HG02571 (cell line): ENCODE results near the gene PTGES.

Experiments
- ATAC-seq: cut with Tn5 transposase; IDR thresholded peaks from one replicate; pipeline ENCODE4 v1.9.1; 2021; ENCODE audit warnings: mild to moderate bottlenecking, moderate library complexity; ENCODE audit not compliant: unreplicated experiment

Gene PTGES

DNA sequence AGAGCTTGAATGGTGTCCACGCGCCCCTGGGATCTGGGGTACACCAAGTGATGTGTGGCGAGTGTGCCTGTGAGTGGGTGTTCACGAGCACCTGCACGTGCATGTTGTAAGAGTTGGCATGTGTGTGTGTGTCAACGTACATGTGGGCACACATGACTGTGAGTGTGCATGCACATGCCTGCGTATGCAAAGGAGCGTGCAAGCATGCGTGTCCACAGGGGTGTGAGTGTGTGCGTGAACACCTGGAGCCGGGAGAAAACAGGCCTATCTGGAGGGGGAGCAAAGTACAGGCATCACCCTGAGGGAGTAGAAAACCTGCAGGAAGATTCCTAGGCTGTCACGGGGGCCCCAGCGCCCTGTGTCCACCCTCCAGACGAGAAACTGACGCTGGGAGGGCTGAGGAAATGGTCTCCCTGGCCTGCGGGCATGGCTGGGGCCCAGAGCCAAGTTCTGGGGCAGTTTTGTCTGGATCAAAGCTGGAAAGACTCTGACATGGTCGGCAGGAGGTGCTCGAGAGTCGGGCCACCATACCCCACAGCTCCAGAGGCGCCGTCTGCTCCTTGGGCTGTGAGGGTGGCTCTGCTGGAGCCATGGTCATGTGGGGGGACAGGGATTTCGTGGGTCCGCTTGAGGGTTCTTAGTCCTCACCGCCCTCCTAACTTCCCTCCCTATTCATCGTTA lies 31.8 kb downstream of the PTGES start:
- ATAC-seq: no peak

DNA sequence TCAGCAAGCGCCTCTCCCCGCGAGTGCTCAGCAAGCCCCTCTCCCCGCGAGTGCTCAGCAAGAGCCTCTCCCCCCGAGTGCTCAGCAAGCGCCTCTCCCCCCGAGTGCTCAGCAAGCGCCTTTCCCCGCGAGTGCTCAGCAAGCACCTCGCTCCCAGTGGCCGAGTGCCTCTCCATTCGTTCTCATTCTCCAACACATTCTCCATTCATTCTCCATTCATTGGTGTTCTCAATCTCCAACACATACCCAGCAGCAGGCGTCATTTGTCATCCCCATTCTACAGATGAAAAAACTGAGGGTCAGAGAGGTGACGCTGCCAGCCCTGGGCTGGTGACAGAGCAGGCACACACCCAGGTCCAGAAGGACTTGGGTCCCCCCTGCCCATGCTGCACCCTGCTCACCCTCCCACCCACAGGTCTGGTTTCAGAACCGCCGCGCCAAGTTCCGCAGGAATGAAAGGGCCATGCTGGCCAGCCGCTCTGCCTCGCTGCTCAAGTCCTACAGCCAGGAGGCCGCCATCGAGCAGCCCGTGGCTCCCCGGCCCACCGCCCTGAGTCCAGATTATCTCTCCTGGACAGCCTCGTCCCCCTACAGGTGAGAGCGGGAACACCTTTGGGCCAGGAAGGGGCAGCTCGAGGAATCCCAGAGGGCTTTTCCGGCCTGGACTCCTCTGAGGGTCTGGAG lies 32.5 kb downstream of the PTGES start:
- ATAC-seq: no peak

DNA sequence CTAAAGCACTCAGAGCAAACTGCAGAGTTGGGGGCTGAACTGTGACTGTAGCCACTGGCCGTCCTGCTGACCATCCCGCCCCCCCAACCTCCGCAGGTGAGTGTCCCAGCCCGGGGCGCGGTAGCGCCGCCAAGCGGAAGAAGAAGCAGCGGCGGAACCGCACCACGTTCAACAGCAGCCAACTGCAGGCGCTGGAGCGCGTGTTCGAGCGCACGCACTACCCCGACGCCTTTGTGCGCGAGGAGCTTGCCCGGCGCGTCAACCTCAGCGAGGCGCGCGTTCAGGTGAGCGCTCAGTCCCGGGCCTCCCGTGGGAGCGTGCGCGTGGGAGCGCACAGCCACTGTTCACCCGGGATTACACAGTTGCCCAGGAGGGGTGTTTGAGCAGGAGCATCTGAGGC lies 33.7 kb downstream of the PTGES start:
- no peak for ATAC-seq

DNA sequence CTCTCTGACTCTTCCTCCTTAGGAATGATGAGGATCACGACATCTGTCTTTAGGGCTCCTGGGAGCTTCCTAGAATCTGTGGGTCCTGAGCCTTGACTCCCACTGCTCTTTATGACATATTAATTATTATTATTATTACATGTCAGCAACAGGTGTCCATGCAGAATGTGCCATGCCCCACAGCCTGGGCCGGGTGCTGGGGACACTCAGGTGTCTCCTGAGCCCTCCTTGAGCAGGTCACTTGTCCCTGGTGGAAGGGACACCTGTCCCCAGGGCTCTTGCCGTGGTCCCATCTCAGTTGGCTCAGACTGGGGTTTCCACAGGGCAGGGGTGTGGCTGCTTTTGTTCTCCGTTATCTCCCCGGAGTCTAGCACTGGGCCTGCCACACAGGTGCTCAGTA lies 34.2 kb downstream of the PTGES start:
- ATAC-seq: no peak

DNA sequence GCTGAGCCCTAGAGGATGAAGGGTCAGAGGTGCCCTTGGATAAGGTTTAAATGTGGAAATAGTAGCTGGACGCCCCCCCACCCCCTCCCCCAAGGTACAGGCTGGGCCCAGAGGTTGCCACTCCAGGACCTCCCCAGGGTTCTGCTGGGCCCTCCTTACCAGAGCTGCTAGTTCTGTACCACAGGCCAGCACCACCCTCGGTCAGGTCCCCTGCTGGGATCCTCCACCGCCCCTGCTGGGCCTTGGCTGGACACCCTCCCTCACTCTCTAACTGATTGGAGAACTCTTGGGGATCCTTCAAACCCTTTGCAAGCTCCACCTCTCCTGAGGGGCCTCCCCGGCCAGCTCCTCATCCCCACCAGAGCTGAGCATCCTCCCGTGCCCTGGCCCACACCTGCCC lies 34.9 kb downstream of the PTGES start:
- ATAC-seq: no peak

DNA sequence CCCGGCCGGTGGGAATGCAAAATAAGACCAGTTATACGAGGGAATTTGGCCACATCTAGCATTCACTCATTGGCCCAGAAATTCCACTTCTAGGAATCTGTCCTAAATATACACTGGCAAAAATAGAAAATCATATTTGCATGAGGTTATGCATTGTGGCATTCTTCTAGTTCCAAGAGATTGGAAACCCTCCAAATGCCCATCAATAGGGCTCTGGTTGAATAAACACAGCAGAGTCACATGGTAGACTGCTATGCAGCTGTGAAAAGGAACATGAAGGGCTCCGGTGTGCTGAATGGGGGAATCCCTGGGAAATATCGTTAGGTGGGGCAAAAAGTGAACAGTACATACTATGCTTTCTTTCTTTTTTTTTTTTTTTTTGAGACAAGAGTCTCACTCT lies 36.8 kb downstream of the PTGES start:
- no peak for ATAC-seq

DNA sequence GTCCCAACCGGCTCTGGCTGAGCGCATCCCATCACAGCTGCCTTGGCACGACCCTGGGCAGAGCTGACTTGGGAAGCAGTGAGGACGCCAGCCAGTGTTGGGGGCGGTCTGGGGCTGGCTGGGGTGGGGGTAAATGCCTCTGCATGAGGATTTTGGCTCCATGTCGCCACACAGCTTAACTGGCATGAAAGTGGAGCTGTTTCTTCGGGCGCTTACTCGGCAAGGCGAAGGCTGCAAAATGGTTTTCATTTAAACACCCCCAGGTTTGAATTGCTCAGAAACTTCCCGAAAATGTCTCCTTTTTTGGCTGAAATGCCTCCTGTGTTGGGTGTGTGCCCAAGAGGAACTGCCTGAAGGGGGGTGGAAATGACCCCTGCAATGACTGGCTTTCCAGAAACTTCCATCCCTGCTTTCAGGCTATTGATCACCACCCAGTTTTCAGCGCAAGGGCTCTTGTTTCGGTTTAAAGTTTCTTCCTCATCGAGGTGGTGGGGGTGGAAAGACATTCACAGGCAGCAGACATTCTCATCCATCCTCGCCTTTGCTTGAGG lies 38.3 kb downstream of the PTGES start:
- ATAC-seq: no peak

DNA sequence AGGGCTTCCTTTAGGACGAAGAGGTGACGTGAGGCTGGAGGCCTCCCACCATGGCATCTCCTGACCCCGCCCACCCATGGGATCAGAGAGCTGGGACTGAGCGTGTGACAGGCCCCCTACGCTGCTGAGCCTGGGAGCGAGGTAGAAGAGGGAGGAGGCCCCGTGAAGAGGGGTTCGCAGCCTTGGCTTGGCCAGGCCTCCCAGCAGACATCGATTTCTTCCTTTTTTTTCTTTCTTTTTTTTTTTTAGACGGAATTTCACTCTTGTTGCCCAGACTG lies 39.5 kb downstream of the PTGES start:
- ATAC-seq: no peak

DNA sequence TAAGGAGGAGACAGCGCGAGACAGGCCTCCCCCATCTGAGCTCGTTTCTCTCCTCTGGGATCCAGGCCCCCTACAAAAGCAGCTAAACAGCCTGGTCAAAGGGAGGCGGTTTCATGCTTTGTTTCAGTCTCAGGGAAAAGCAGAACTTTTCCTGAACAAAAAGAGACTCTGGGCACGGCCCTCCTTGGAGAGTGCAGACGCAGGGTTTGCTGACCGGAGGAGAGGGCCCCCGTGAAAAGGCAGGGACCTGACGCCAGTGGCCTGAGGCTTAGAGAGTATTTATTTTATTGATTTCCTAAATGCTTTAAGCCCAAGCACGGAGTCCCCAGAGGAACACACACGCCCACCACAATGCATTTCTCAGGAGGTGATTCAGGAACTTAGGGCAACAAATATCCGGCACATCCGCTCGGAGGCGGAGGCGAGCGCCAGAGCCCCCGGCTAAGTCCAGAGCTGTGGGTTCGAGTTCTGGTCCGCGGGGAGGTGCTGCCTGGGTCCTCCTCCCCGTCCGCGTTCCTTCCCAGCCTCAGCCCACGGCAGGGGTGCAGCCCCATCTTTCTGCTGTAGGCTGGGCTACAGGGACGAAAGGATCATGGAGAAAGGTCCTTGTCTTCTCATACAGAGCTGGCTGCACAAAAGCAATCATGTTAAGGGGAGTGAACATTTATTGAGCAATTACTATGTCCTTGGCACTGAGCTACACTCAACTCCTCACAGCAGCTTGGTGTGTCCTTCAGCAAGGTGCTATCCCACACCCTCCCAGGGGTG lies 40.0 kb downstream of the PTGES start:
- no peak for ATAC-seq

DNA sequence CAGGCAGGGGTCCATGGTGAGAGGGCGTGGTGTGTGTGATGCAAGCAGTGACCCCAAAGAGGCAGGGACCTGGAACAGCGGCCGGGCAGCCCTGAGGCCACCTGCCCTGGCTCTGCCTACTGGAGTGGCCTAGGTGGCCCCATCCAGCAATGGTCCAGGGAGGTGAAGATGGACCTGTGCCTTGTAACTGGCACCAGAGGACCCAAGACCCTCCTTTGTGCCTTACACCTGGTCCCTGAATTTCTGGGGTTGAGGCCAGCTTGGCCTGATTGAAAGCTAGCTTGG lies 42.7 kb downstream of the PTGES start:
- no peak for ATAC-seq

DNA sequence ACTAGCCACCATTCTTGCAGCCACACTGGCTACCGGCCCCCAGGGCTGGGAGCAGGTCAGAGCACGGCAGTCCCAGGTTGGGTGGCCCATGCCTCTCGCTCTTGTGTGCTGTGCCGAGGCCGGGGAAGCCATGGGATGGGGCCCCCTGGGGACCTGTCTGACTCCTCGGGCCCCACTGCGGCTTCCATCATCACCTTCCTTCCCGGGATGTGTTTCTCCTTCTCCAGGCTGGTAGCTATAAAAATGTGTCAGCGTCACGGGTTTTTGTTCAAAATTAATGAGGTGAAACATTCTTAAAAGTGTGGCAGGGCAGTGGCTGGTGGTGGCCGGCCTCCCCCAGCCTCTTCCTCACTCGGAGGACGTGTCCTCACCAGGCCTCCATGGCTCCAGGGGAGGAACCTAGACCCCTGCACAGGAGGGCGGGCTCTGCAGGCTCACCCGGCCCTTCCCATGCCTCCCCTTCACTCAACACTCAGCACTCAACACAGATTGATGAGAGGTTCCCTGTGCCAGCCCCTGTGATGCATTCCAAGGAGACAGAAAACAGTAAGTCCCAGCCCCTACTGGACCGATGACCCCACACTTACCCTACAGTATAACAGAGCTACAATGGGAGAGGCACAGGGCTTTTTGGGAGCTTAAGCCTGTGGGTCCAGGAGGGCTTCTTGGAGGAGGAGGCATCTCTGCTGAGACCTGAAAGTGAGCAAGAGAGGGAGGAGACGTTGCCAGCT lies 43.2 kb downstream of the PTGES start:
- ATAC-seq: no peak

DNA sequence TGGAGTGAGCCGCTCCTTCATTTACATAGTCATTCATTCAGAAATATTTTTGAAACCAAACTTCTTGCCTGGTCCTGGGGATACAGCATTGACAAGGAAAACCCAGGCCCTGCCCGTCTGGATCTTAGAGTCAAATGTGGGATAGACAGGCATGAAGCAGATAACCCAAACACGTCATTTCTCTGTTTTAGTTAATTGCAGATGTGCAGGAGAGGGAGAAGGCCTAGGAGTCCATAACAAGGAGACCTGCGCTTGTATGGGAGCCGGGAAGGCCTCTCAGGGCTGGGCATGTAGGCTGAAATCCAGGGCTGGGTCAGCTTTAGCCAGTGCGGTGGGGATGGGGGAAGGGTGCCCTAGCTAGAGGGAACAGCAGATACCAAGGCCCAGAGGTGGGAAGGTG lies 44.0 kb downstream of the PTGES start:
- ATAC-seq: no peak

DNA sequence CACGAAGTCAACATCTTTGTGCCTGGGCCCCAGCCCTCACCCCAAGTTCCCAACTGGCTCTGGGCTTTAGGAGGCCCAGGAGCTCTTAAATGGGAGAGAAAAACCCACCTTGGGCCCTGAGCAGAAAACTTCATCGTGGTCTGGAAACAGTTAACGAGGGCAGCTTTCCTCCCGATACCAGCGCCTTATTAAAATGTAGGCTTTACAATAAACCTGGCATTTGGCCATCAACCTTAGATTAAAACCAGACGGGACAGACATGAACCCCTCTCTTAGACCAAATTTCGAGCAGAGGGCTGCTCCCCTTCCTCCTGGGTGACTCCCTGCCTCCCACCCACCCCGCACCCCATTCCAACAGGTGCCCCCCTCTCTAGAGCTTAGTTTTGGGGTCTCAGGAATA lies 48.0 kb downstream of the PTGES start:
- no peak for ATAC-seq

DNA sequence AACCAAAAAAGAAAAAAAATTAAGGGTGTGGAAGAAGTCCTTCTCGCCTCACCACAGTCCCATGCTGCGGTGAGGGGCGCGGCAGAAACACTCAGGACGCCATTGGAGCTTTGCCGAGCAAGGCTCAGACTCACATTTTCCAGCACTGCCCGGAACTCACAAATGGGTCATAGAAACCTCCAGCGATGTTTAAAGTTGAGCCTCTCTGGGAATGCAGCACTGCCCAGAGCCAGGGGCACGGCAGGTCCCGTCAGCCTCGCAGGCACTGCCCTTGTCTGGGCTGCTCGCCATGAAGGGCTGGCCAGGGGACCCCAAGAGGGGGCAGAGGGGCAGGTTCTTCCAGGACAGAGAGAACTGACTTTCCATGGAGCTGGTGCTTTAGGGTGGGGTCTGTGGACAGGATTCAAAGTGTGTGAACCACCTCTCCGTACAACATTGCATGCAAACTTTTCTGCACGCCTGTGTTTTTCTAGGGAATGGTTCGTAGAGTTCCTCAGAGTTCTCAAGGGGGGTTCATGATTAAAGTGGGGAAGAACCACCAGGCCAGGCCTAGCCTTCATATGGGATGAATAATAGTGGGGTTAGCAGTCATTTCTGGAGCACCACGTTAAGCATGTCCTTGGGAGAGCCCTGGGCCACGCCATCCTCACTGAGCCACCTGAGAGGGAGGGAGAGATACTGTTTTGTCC lies 49.0 kb downstream of the PTGES start:
- no peak for ATAC-seq

DNA sequence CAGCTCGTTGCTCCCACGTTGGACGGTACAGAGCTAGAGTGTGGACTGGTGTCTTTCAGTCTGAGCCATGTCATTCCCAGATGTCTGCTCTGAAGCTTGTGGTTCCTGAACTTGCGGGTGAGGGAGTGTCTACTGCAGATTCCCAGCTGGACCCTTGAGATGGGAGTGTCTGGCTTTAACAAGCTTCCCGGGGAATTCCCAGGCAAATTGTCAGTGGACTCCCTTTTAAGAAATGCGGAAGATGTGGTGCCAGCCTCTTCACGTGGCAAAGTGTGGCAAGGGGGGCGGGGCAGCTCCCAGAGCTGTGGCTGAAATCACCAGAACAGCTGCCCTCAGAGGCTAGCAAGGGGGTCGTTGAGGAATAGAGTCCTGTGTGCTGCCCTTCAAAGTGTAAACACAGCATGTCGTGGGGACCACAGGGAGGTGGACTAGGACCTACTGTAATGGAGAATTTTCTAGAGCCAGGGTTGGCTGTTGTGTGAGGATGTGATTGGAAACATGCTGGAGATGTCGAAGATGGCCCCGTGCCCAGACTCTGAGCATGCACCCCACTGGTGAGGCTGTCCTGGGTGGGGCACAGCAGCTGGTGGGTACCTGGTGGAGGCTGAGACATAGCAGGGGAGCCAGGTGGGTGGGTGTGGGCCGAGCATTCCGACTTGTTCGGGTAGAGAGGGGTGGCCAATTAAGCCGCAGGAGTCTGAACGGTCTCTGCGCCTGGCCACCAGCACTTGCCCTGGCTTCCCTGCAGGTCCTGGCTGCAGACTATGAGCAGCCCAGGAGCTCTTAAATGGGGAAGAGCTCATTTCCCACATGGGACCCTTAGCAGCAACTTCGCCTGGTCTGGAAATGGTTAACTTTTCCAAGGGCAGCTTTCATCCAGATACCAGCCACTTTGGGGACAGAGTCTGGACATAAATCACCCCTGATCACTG lies 50.0 kb downstream of the PTGES start:
- ATAC-seq: no peak

DNA sequence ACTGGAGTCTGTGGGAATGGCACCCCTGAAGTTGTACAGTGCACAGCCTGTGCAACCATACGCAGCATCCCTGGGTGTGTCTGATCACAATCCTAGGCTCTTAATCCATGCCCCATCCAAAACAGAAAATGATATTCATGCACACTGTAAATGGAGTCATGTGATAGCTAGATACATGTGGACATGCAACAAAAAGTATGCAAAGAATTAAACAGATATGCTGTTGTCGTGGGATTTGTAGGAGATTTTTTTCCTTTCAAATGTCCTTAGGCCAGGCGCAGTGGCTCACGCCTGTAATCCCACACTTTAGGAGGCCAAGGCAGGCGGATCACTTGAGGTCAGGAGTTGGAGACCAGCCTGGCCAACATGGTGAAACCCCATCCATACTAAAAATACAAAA lies 51.3 kb downstream of the PTGES start:
- no peak for ATAC-seq

DNA sequence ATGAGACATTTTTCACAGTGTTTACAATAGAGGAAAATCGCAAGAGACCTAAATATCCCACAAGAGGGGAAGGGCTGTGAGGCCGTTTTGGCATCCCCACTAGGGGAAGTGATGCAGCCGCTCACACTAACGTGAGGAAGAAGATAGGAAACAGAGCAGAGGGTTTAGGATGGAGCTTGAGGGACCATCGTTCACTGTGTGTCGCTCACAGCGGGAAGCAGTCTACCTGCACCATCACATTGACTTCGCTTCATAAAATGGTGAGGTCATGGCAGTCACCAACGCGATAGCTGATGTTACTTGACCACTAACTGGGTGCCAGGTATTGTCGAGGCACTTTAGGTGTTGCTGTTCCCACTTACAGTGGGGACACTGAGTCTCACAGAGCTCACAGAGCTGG lies 51.8 kb downstream of the PTGES start:
- ATAC-seq: no peak

DNA sequence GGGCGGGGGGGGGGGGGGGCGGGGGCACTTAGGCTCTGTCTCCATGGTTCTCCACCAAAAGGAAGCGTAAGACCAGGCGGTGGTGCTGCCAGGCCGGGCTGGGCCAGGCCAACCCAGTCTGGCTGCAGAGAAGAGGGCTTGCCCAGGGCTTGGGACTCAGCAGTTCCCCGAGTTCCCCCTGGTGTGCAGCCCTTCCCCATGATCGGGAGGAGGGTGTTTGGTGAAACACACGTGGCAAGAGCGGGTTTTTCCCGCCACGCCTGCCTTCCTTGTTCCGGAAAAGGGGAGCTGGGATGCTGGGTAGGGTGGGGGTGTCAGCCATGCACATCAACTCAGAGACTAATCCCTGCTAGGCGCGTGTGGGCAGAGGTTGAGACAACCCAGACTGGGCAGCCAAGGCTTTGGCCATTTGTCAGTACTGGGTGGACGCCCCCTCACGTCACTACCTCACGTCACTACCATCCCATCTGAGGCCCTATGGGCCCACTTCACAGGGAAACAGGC lies 54.5 kb downstream of the PTGES start:
- ATAC-seq: no peak

DNA sequence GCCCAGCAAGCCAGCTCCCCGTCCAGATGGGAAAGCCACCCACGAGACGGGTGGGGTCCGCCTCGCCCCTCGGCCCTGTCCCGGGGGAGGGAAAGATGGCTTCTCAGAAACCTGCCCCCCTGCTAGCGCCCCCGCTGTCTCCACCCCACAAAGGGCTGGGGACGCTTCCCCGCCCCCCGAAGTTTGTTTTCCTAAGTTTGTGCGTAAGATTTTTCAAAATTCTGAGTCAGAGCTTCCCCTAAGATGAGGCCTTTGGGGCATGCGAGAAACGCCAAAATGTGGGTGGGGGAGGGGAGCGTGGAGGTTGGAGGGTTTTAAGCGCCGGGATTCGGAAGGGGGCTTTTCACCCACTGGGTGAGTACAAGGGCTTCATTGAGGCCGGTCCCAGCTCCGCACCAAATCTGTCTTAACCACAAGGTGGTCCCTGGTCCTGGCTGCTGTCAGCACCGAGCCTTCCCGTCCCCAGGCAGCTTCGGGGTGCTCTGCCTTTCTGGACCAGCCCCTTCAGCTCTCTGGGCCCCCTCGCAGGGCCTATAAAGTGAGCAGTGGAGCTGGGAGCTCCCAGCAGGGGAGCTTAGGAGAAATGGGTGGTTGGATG lies 55.1 kb downstream of the PTGES start:
- no peak for ATAC-seq
